ENCODE data around the gene SPATA33.

SPATA33 gene

GRCh38 chr16:89711601-89712273, 54.1 kb downstream of the SPATA33 start:
- peak; percentile 72 for DNase-seq

GRCh38 chr16:89712274-89712781, 54.7 kb downstream of the SPATA33 start:
- DNase-seq, result peak; percentile 41

GRCh38 chr16:89716493-89716892, 58.9 kb downstream of the SPATA33 start:
- DNase-seq, result no peak

GRCh38 chr16:89716916-89717687, 59.5 kb downstream of the SPATA33 start:
- no peak for DNase-seq

- no peak for DNase-seq
These were observed 60.3 kb downstream of the SPATA33 start for GRCh38 chr16:89717688-89718505.
